Stimulated activated naive CD8-positive, alpha-beta T cell treated with anti-CD3 and anti-CD28 coated beads, Interleukin-15, Interleukin-2, amounts not matched to agents 100 ng/mL and 50 ng/mL, for 24 hours (primary cell): Measurements from ENCODE around the gene SH3PXD2A.
"Not testable (repeated sequence)": the region's sequence is repeated elsewhere in the genome, so short reads cannot be mapped to it uniquely, and the experiment has no call there.

Experiments used
- H3K27ac Mint-ChIP-seq: one replicate; pipeline ENCODE4 v1.8.0; 2021; ENCODE audit warnings: mild to moderate bottlenecking, mixed read lengths
- H3K27me3 Mint-ChIP-seq: one replicate; pipeline ENCODE4 v1.8.0; 2021; ENCODE audit warnings: mixed read lengths
- H3K36me3 Mint-ChIP-seq: one replicate; pipeline ENCODE4 v1.8.0; 2021; ENCODE audit warnings: low read depth, mixed read lengths
- H3K4me1 Mint-ChIP-seq: one replicate; pipeline ENCODE4 v1.8.0; 2021; ENCODE audit warnings: low read depth, mixed read lengths
- H3K4me3 Mint-ChIP-seq: one replicate; pipeline ENCODE4 v1.8.0; 2021; ENCODE audit warnings: mild to moderate bottlenecking, mixed read lengths
- H3K9me3 Mint-ChIP-seq: one replicate; pipeline ENCODE4 v1.8.0; 2021; ENCODE audit warnings: mixed read lengths

Gene SH3PXD2A

GRCh38 chr10:103847909-103848468 lies 7.4 kb downstream of the SH3PXD2A start:
- Mint-ChIP-seq H3K4me1 (peaks cover 14% of the 10 kb centered on the region), H3K4me3 (no peak overlapping the region), H3K9me3 (no peaks in the 10 kb centered on the region), H3K36me3 (no peaks in the 10 kb centered on the region), H3K27ac (no peak overlapping the region), H3K27me3 (peaks cover 3% of the 10 kb centered on the region)

DNA sequence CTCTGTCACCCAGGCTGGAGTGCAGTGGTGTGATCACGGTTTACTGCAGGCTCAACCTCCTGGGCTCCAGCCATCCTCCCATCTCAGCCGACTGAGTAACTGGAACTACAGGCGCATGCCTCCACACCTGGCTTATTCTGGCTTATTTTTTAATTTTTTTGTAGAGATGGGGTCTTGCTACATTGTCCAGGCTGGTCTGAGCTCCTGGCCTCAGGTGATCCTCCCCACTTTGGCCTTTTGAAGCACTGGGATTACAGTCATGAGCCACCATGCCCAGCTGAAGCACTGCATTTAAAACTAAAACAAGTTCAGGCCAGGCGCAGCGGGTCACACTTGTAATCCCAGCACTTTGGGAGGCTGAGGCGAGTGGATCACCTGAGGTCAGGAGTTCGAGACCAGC lies 8.0 kb downstream of the SH3PXD2A start:
- Mint-ChIP-seq H3K4me3 (no peak overlapping the region), H3K4me1 (peaks cover 14% of the 10 kb centered on the region), H3K27ac (no peak overlapping the region), H3K36me3 (no peaks in the 10 kb centered on the region), H3K27me3 (no peaks in the 10 kb centered on the region), H3K9me3 (no peaks in the 10 kb centered on the region)

GRCh38 chr10:103845972-103846371 lies 9.4 kb downstream of the SH3PXD2A start:
- no peak overlapping the region for H3K4me3 Mint-ChIP-seq
- H3K4me1 Mint-ChIP-seq, result peaks cover 14% of the 10 kb centered on the region
- H3K9me3 Mint-ChIP-seq, result no peaks in the 10 kb centered on the region
- no peak overlapping the region for H3K27ac Mint-ChIP-seq
- H3K27me3 Mint-ChIP-seq, result no peaks in the 10 kb centered on the region
- no peaks in the 10 kb centered on the region for H3K36me3 Mint-ChIP-seq

DNA sequence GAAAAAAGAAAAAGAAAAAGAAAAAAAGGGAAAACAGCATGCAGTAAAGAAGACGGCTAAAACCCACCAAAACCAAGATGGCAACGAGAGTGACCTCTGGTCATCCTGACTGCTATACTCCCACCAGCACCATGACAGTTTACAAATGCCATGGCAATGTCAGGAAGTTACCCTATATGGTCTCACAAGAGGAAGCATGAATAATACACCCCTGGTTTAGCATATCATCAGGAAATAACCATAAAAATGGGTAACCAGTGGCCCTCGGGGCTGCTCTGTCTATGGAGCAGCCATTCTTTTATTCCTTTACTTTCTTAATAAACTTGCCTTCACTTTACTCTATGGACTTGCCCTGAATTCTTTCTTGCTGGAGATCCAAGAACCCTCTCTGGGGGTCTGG lies 10.0 kb downstream of the SH3PXD2A start:
- H3K27ac Mint-ChIP-seq, H3K27me3 Mint-ChIP-seq, H3K4me3 Mint-ChIP-seq, H3K36me3 Mint-ChIP-seq, H3K9me3 Mint-ChIP-seq: not testable (repeated sequence)
- H3K4me1 Mint-ChIP-seq, result peaks cover 14% of the 10 kb centered on the region

- H3K27ac Mint-ChIP-seq, result no peak overlapping the region
- no peaks in the 10 kb centered on the region for H3K27me3 Mint-ChIP-seq
- no peak overlapping the region for H3K4me3 Mint-ChIP-seq
- H3K4me1 Mint-ChIP-seq, result peaks cover 14% of the 10 kb centered on the region
- no peaks in the 10 kb centered on the region for H3K9me3 Mint-ChIP-seq
- H3K36me3 Mint-ChIP-seq, result no peaks in the 10 kb centered on the region
Observed at GRCh38 chr10:103843854-103844570, 11.4 kb downstream of the SH3PXD2A start.

DNA sequence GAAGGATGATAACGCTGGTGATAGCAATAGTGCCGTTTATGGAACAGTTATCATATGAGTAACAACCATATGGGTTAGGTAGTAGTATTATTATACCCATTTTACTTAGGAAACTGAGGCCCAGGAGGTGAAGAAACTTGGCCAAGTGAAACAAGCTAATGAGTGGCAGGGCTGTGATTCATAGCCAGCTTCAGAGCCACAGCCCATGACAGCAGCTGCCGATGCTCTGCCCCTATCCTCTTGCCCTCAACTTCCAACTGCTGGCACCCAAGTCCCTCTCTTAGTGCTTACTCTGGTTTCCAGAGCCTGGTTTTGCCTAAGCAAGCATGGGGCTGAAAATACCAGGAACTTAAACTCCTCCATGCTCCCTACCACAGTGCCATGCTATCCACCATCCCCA lies 12.3 kb downstream of the SH3PXD2A start:
- no peaks in the 10 kb centered on the region for H3K9me3 Mint-ChIP-seq
- peaks cover 14% of the 10 kb centered on the region for H3K4me1 Mint-ChIP-seq
- no peak overlapping the region for H3K4me3 Mint-ChIP-seq
- no peaks in the 10 kb centered on the region for H3K36me3 Mint-ChIP-seq
- H3K27ac Mint-ChIP-seq, result no peak overlapping the region
- no peaks in the 10 kb centered on the region for H3K27me3 Mint-ChIP-seq

DNA sequence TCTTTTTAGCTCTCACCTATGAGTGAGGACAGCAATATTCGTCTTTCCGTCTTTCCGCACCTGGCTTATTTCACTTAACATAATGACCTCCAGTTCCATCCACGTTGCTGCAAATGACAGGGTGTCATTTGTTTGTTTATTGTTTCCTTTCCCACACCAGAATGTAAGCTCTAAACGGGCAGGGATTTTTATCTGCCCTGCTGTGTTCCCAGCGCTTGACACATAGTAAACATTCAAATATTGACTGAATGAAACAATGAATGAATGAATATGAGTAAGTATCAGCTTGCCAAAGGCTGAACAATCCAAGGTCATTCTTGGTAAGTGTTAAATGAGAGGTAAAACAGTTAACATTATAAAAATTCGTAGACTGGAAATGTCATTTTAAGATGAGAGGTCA lies 12.8 kb downstream of the SH3PXD2A start:
- no peak overlapping the region for H3K27ac Mint-ChIP-seq
- no peaks in the 10 kb centered on the region for H3K9me3 Mint-ChIP-seq
- H3K4me3 Mint-ChIP-seq, result no peak overlapping the region
- no peaks in the 10 kb centered on the region for H3K27me3 Mint-ChIP-seq
- H3K4me1 Mint-ChIP-seq, result peaks cover 14% of the 10 kb centered on the region
- no peaks in the 10 kb centered on the region for H3K36me3 Mint-ChIP-seq

- Mint-ChIP-seq H3K27ac (no peak overlapping the region), H3K4me1 (peaks cover 13% of the 10 kb centered on the region), H3K4me3 (no peak overlapping the region), H3K27me3 (no peaks in the 10 kb centered on the region), H3K9me3 (no peaks in the 10 kb centered on the region), H3K36me3 (no peaks in the 10 kb centered on the region)
Observed at GRCh38 chr10:103841519-103841918, 13.9 kb downstream of the SH3PXD2A start.

- no peak overlapping the region for H3K4me3 Mint-ChIP-seq
- H3K27ac Mint-ChIP-seq, result no peak overlapping the region
- H3K4me1 Mint-ChIP-seq, result peaks cover 5% of the 10 kb centered on the region
- H3K27me3 Mint-ChIP-seq, result no peaks in the 10 kb centered on the region
- H3K9me3 Mint-ChIP-seq, result no peaks in the 10 kb centered on the region
- no peaks in the 10 kb centered on the region for H3K36me3 Mint-ChIP-seq
Observed at GRCh38 chr10:103840740-103841070, 14.7 kb downstream of the SH3PXD2A start.

DNA sequence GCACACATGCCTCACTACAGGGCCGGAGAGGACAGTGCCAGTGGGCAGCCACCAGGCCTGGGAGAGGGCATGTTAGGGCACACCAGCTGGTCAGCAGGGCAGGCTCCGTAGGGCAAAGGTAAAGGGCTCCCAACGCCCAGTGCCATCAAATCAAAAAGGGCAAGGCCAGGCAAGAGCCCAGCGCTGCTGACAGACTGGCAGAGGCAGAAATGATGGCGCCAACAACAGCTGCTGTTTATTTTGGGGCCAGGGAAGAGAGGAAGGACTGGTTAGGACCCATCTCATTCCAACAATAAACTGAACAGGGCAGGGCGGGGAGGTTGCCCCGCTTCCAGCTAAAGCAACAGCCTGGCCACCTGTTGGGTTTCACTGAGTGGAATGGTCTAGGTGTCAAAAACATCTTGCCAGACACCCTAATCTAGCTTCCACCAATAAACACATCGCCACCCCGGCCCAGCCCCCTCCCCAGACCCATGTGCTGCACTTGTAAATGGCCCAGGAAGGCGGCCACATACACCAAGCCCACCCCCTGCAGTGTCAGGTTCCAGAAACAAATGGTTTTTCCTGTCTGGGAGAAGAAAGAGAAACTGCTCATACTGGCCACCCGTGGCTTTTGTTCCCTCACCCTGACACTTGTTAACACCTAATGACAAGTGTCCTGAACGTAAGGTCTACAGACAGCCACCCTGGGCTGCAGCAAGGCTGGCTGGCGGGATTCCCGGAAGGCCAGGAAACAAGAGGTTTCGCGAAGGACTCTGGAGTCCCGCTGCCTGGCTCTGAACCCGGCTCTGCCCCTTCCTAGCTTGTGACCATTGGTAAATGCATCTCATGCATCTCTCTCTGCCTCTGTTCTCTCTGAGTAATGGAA lies 15.3 kb downstream of the SH3PXD2A start:
- Mint-ChIP-seq H3K4me3 (no peak overlapping the region), H3K9me3 (no peaks in the 10 kb centered on the region), H3K27me3 (no peaks in the 10 kb centered on the region), H3K36me3 (no peaks in the 10 kb centered on the region), H3K27ac (no peak overlapping the region), H3K4me1 (no peaks in the 10 kb centered on the region)

DNA sequence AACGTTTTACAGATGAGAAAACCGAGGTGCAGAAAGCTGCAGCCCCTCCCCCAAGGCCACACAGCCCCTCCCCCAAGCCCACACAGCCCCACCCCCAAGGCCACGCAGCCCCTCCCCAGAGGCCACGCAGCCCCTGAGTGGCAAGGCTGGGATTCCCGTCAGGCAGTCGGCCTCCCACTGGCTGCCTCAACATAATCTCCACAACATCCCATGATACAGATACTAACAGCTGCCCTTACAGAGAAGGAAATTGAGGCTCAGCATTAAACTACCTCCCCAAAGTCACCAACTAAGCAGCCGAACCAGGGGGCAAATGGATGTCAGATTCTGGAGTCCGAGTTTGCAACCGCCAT lies 15.9 kb downstream of the SH3PXD2A start:
- Mint-ChIP-seq H3K27me3 (no peaks in the 10 kb centered on the region), H3K27ac (no peak overlapping the region), H3K9me3 (no peaks in the 10 kb centered on the region), H3K4me1 (no peaks in the 10 kb centered on the region), H3K36me3 (no peaks in the 10 kb centered on the region), H3K4me3 (no peak overlapping the region)

- no peak overlapping the region for H3K4me3 Mint-ChIP-seq
- H3K4me1 Mint-ChIP-seq, result no peaks in the 10 kb centered on the region
- H3K27ac Mint-ChIP-seq, result no peak overlapping the region
- no peaks in the 10 kb centered on the region for H3K36me3 Mint-ChIP-seq
- no peaks in the 10 kb centered on the region for H3K27me3 Mint-ChIP-seq
- no peaks in the 10 kb centered on the region for H3K9me3 Mint-ChIP-seq
Observed at GRCh38 chr10:103838862-103839518, 16.4 kb downstream of the SH3PXD2A start.

DNA sequence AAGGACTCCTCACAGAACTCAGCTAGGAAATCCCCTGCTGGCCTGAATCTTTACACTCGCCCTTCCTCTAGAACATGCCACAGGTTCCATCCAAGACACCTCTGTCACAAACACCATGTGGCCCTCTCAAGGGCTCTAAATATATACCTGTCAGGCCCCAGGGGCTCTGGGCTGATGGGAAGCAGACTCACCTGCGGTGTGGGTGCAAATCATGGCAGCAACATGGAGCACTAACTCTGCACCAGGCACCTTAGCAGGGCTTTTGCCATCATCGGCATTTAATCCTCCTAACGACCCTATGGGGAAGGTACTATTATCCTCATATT lies 17.3 kb downstream of the SH3PXD2A start:
- H3K9me3 Mint-ChIP-seq, result peaks cover 2% of the 10 kb centered on the region
- H3K4me1 Mint-ChIP-seq, result no peaks in the 10 kb centered on the region
- no peaks in the 10 kb centered on the region for H3K27me3 Mint-ChIP-seq
- no peak overlapping the region for H3K4me3 Mint-ChIP-seq
- no peak overlapping the region for H3K27ac Mint-ChIP-seq
- no peaks in the 10 kb centered on the region for H3K36me3 Mint-ChIP-seq

DNA sequence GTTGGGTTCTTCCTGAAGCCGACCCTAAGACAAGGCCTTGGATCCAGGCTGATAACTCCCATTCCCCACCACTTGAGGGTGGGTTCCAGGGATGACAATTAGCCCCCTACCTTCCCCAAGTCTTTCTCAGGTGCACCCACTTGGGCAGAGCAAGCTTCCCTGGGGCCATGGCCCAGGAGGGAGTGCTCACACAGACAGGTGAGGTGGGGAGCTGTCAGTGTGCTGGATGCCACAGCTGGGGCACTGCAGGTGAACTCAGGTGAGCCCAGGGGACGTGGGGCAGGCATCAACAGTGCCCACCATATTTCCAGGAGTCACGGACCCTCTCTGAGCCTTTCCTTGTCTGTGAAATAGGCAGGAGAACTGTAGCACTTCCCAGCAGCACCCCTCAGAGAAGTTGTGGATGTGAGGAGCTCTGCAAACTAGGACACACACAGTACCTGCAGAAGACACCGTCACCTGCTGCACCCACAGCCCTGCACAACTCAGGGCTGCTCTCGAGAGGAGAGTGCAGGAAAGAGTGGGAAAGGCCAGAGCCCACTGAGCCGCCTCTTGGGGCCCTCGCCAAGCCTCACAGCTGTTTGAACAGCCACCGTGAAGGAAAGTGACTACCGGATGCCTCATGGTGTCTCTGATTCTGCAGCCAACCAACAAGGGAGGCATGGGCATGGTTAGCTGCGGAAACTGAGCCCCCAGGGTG lies 17.9 kb downstream of the SH3PXD2A start:
- Mint-ChIP-seq H3K27me3 (no peaks in the 10 kb centered on the region), H3K9me3 (peaks cover 2% of the 10 kb centered on the region), H3K4me3 (no peak overlapping the region), H3K27ac (no peak overlapping the region), H3K36me3 (no peaks in the 10 kb centered on the region), H3K4me1 (no peaks in the 10 kb centered on the region)

DNA sequence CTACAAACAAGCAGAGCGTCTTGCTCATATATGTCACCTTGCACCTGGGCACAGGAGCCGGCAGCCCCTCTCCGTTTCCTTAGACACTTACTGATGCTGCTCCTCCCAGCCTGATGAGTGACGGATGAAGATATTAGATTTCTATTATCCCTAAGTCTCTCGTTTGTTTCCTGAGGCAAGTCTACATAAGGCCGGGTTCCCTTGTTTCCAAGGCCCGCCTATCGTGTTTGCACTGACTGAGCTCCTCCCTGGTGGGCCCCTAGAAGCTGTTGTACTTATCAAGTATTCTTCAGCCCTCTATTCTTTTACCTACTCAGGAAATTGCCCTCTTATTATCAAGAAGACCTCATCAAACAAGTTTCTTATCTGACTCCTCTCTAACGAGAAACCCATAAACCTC lies 18.5 kb downstream of the SH3PXD2A start:
- no peaks in the 10 kb centered on the region for H3K4me1 Mint-ChIP-seq
- peaks cover 2% of the 10 kb centered on the region for H3K9me3 Mint-ChIP-seq
- H3K27ac Mint-ChIP-seq, result no peak overlapping the region
- no peak overlapping the region for H3K4me3 Mint-ChIP-seq
- no peaks in the 10 kb centered on the region for H3K36me3 Mint-ChIP-seq
- no peaks in the 10 kb centered on the region for H3K27me3 Mint-ChIP-seq
